HG02623 (cell line): ENCODE results near the gene ASB1.

Experiments
- ATAC-seq: cut with Tn5 transposase; IDR thresholded peaks from one replicate; pipeline ENCODE4 v1.9.1; 2021; ENCODE audit warnings: moderate library complexity; ENCODE audit not compliant: unreplicated experiment

Gene ASB1

DNA sequence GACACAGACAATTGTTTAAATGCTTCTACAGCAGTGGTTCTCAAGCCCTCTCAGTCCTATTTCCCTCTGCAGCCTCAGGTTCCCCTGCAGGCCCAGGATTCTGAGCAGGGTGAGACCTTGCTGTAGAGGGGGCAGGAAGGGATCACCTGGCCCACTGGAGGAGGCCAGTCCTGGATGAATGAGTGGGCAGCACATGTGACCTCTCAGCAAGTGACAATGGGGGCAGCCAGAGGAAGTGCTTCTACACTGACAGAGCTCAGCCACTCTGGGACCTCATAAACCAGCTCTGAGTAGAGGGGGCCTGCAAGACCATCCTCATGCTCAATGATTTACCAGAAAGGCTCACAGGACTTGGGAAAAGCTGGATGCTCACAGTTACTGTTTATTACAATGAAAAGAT, 63.2 kb downstream of the ASB1 start:
- ATAC-seq = no peak

DNA sequence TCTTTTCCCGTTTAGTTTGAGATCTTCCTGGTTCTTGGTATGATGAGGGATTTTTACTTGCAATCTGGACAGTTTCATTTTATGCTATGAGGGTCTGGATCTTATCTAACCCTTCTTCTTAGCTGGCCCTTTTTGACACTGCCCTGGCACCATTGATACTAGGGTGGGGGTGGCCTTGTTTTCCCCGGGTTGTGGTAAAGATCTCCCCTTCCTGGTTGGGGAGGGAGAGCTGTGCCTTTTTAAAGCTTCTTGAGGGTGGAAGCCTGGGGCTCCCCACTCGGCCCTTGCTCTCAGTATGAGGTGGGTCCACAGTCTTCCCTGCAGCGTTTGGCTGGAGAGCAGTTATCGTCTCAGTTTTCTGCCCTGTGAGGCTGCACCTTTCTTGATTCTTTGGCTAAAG, 66.1 kb downstream of the ASB1 start:
- no peak for ATAC-seq

DNA sequence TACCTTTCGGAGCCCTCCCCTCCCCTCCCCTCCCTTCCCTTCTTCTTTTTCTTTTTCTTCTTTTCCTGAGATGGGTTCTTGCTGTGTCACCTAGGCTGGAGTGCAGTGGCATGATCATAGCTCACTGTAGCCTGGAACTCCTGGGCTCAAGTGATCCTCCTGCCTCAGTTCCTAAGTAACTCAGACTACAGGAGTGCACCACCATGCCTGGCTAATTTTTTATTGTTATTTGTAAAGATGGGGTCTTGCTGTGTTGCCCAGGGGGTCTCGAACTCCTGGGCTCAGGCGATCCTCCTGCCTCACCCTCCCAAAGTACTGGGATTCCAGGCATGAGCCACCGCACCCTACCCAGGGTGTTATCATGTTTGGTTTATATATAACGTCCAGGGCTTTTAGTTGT, 66.7 kb downstream of the ASB1 start:
- ATAC-seq = no peak

DNA sequence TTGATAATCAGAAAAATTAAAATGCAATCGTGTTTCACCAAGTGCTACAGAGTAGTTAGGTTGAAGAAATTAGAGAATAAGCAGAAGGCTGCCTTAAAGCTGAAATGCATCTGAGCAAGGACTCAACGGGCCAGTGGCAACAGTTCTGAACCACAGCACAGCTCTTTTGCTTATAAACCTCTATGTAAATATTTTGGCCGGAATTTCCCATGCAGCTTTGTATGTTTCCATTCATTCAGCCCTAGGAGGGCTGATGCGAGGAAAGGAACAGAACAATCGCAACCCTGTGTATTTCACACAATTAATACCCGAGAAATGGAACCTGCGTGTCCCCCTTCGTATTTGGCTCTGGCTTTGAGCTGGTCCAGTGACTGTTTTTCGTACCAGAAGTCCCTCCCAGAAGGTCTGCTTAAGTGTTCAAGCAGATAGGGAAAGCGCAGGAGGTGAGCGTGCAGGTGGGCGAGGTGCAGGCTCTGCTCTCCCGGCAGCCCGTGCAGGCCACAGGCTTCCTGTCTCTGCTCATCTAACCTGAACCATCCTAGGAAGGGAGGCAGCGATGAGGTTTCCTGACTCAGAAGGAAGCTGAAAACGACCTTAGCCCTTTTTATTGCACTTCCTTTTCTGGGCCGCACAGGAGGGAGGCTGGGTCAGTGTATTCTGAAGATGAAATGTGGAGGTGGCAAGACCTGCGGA, 67.3 kb downstream of the ASB1 start:
- ATAC-seq = no peak

DNA sequence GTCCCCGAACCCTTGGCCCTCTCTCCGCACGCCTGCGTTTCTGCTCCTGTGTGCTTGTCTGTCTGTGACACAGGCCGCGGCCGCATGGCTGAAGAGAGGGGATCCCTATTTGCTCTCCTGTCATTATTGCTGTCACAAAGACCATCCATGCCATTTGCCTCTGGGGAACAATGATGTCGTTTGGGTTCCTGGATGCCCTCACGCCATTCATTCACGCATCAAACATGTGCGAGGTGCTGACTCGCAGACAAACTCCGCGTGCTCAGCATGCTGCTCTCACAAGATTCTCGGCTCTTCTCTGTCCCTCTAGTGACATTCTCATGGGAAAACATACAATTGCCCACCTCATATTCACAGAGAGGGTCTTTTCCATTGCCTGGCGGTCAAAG, 67.8 kb downstream of the ASB1 start:
- no peak for ATAC-seq

DNA sequence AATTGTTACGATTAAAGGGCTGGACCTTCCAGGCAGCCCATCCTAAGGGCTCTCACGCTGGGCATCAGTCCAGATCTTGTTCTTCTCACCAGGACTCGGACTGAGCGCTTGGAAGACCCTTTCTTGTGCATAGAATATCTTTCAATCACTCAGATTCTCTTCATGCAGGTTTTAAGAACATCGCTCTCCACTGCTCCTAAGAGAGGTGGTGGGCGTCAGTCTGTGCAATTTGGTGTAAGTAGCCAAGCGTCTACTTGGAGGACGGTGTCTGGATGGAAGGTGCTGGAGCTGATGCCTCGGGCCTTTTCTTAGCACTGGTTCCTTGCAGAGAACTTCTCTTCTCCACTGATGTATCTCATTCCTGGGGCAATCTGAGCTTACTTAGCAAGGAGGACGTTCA, 68.7 kb downstream of the ASB1 start:
- no peak for ATAC-seq

DNA sequence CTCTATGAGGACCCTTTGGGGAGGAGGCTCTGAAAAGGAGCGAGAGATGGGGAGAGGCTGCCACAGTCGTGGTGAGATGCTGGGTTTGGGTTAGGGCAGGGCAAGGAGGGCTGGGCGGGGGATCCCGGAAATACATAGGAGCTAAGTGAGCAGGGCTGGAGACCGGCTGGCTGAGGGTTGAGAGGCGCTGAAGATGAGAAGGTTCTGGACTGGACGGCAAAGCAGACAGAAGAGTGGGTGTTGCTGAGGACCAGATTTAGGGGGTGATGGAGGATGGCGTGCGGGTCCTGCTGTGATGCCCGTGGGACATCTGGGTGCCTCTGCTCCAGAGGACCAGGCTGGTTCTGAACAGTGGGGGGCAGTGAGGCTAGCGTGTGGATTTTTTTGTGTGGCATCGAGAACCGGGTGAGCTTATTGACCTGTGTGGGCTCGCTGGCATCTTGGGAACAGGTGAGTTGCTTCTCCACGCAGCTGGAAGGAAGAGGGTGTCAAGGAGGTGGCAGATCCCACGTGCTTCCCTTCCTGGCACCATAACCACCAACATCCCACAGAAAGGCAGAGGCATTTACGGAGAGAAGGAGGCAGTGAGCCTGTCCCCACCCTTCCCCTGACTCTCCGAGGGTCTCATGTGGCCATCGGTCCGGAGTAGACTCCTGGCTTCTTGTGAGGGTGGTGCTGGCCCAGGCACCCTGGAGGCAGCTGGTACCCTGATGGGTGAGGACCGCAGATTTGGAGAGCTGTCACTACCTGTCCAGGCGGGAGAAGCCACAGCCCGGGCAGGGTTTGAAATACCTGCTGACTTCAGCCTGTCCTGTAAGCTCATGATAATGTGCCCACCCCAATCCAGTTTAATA, 70.3 kb downstream of the ASB1 start:
- ATAC-seq = no peak

DNA sequence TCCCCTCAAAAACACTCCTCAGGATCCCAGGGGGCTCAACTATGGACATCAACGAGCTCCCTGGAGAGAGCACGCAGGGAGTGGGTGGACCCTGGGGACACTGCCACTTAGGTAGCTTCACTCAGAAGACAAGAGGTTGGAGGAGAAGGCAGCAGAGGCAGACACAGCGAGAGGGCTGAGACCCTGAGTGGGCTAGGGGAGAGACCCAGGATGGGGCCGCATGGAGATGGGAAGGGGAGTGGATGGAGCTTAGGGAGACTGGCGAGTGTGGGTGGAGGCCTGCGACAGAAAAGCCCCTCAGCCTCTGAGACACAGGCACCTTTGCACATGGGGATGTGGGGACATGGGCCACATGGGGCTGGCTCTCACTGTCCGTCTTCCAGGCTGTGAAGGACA, 70.9 kb downstream of the ASB1 start:
- no peak for ATAC-seq

DNA sequence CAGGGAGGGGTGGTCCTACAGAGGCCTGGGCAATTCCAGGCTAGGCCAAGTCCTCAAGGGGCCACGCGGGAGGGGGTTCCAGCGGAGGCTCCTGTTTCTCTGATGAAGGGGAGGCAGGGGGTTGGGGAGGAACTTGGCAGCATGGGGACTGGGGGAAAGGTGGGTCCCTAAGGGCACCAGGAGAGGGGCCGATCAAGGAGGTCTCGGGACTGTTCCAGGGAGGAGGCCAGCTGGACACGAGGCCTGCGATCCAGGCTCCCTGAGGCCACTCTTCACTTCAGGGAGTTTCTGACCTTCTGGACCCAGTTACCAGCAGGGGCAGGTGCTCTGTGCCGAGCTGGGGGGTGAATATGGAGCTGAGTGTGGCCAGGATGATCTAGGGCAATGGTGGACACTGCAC, 71.5 kb downstream of the ASB1 start:
- no peak for ATAC-seq

DNA sequence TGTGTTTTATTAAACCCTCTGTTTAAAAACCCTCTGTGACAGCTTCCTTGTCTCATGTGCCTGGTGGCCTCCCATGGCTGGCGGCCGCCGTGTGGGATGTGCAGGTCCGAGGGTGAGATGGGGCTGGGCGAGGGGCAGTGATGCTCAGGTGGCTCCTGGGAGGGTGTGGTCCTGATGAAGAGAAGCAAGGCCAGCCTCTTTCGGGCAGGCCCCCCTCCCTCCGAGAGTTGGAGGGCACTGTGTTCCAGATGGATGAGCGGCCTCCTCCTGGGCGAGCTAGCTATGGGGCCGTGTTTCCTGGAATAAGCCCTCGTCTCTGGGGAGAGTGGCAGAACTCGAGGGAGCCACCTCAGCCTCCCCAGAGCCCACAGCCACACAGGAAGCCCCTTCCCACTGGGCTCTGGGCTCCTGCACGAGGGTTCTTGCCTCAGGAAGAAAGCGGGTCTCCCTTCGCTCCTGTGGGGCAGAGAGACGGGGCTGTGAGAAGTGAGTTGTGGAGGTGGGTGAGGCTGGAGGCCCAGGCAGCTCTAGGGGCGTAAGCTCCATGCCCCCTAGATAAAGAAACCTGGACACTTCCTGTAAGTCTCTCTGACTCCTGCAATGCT, 72.1 kb downstream of the ASB1 start:
- ATAC-seq = no peak

DNA sequence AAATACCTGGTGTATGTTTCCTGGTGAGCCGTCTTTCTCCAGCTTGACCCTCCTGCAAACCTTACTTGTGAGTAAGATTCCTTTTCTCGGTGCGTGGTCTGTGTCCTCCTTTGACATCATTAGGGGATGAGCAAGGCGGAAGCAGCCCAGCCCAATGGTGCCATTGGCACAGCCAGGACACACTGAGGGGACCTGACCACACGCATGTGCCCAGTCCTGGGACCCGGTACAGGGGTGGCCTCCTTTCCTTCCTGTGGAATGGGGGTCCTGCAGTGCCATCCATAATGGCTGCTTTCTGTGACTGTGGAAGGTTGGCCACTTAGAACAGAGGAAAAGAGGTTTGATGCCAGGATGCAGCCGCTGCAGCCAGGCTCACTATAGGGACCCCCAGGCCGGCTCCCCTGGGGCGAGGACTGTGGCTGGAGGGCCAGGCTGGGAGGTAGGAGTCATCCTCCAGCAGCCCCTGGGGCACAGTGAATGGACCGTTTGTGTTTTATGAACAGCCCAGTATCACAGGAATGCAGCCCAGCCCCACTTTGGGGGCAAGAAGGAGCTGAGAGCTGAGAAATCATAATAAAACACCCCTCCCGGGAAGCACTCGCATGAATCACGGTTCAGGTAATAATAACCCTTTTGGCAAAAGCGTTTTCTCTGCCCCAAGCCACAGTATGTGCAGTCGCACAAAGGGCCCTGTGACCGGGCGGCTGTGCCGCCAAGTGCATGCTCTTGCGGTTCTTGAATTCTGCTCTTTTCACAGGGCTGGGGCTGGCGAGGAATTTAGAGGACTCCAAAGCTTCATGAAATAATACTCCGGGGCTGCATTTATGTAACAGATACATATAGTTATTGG, 73.2 kb downstream of the ASB1 start:
- no peak for ATAC-seq

DNA sequence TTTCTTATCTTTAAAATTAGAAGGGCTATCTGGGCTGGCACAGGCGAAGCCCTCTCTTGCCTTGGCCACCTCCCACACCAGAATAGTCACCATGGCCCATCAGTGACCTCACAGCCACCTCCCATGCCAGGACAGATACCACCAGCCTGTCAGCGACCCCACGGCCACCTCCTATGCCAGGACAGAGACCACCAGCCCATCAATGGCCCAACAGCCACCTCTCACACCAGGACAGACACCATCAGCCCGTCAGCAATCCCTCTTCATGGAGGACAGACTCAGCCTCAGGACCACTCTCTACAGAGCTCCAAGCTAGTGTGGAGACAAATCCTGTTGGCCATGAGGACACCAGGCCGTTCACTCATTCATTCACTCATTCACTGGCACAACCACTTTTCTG, 74.6 kb downstream of the ASB1 start:
- no peak for ATAC-seq
